ENCODE results near the gene GHR. TPM values are rescaled to one million over a fixed set of nuclear protein-coding genes. Genes with fewer than 3 reads are reported as not detected.

The GHR gene
- total RNA-seq, 2 donors from 2014 or later: 0.27 to 1.2 TPM

DNA sequence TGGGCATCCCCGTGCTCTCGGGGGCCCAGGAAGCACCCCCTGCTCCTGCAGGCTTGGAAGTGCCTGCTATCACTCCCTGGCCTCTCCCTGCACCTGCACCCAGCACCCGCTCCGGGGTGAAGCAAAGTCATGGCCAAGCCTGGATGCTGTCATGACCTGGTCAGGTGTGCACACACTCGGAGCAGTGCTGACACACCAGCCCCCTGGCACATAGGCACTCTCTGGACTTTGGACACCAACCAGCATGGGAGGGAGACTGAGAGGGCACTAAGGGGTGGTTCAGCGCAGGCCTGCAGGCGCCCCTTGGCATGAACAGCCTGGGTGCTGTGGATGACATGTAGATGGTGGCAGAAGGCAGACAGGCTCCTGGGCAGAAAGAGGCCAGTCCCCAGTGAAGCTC is 158.6 kb downstream of the GHR start:
- peaks cover 19% of the 10 kb centered on the region for H3K27me3 Mint-ChIP-seq (ENCODE audit: insufficient read depth)
- Histone ChIP-seq H3K36me3 (ENCODE audit: control insufficient read depth, insufficient read depth, low read length) (no peaks in the 10 kb centered on the region), H3K27me3 (ENCODE audit: control insufficient read depth, insufficient read depth, low read length, poor library complexity, severe bottlenecking) (peaks cover 13% of the 10 kb centered on the region), H3K4me1 (ENCODE audit: control insufficient read depth, insufficient read depth, low read length) (no peaks in the 10 kb centered on the region), H3K27ac (ENCODE audit: low read depth, low read length) (no peak overlapping the region), H3K9ac (ENCODE audit: extremely low read depth, low read length, poor library complexity, severe bottlenecking) (no peak overlapping the region), H3K9me3 (ENCODE audit: control insufficient read depth, low read length) (peaks cover 11% of the 10 kb centered on the region), H3K4me3 (ENCODE audit: low read length) (no peak overlapping the region)
- H3K9me3 Mint-ChIP-seq: peaks cover 4% of the 10 kb centered on the region
- peaks cover 7% of the 10 kb centered on the region for H3K4me1 Mint-ChIP-seq
- 90 to 96% methylated on average over 4 to 7 of the region's 7 CpGs for WGBS, 2 experiments (ENCODE audit: insufficient coverage in 1 of 2, insufficient read length in 1 of 2)
- H3K27ac Mint-ChIP-seq: no peak overlapping the region
- H3K36me3 Mint-ChIP-seq (ENCODE audit: low read depth): peaks cover 2% of the 10 kb centered on the region
- no peak for DNase-seq
- TF ChIP-seq, protein P1, sequence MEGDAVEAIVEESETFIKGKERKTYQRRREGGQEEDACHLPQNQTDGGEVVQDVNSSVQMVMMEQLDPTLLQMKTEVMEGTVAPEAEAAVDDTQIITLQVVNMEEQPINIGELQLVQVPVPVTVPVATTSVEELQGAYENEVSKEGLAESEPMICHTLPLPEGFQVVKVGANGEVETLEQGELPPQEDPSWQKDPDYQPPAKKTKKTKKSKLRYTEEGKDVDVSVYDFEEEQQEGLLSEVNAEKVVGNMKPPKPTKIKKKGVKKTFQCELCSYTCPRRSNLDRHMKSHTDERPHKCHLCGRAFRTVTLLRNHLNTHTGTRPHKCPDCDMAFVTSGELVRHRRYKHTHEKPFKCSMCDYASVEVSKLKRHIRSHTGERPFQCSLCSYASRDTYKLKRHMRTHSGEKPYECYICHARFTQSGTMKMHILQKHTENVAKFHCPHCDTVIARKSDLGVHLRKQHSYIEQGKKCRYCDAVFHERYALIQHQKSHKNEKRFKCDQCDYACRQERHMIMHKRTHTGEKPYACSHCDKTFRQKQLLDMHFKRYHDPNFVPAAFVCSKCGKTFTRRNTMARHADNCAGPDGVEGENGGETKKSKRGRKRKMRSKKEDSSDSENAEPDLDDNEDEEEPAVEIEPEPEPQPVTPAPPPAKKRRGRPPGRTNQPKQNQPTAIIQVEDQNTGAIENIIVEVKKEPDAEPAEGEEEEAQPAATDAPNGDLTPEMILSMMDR (conservative IDR thresholded peaks at IDR 0.05): no peak
- no peak overlapping the region for H3K4me3 Mint-ChIP-seq

DNA sequence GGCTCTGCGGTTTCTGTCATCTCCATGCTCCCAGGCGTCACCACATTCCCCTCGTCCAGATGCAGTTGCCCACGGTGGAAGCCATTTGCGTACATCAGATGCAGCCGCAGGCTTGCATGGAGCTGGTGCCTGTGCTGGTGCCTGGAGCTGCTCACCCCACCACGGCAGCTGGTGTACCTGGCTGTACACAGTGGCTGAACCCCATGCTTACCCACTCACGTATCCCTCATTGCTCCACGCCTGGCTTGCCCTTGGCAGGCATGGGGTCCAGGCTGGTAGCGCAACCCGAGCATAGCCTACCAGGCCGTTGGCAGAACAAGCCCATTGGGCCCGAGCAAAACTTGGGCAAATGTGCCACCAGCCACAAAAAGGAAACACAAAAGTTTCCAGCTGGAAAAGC is 159.5 kb downstream of the GHR start:
- H3K9me3 Mint-ChIP-seq: peaks cover 4% of the 10 kb centered on the region
- H3K36me3 Mint-ChIP-seq (ENCODE audit: low read depth): peaks cover 2% of the 10 kb centered on the region
- H3K4me3 ChIP-seq (ENCODE audit: low read length): no peak overlapping the region
- no peak overlapping the region for H3K9ac ChIP-seq (ENCODE audit: extremely low read depth, low read length, poor library complexity, severe bottlenecking)
- TF ChIP-seq, protein P1 (conservative IDR thresholded peaks at IDR 0.05): no peak
- no peaks in the 10 kb centered on the region for H3K4me1 ChIP-seq (ENCODE audit: control insufficient read depth, insufficient read depth, low read length)
- H3K27ac ChIP-seq (ENCODE audit: low read depth, low read length): no peak overlapping the region
- peaks cover 16% of the 10 kb centered on the region for H3K4me1 Mint-ChIP-seq
- peaks cover 11% of the 10 kb centered on the region for H3K9me3 ChIP-seq (ENCODE audit: control insufficient read depth, low read length)
- 93 to 98% methylated on average over 9 to 13 of the region's 13 CpGs for WGBS, 2 experiments (ENCODE audit: insufficient coverage in 1 of 2, insufficient read length in 1 of 2)
- DNase-seq: no peak
- peaks cover 13% of the 10 kb centered on the region for H3K27me3 ChIP-seq (ENCODE audit: control insufficient read depth, insufficient read depth, low read length, poor library complexity, severe bottlenecking)
- no peak overlapping the region for H3K4me3 Mint-ChIP-seq
- no peaks in the 10 kb centered on the region for H3K36me3 ChIP-seq (ENCODE audit: control insufficient read depth, insufficient read depth, low read length)
- no peak overlapping the region for H3K27ac Mint-ChIP-seq
- H3K27me3 Mint-ChIP-seq (ENCODE audit: insufficient read depth): peaks cover 16% of the 10 kb centered on the region

DNA sequence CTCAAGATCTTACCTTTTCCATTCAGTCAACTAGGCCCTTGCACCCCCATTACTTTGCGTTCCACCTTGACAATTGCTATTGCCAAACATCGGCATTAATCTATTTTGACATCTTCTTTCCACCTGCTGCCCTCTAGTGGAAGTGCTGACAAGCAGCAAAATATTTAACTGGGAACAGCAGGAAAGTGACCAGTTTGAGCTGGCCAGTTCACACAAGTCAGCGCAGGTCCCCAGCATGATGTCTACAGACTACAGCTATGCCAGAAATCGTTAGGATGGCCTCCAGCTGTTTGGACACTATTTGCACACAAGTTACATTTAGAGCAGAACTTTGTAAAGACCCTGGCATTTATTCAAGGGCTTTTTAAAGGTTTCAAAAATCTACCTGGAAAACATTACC is 160.1 kb downstream of the GHR start:
- DNase-seq: peak; percentile 85
- Histone ChIP-seq H3K9me3 (ENCODE audit: control insufficient read depth, low read length) (peaks cover 11% of the 10 kb centered on the region), H3K9ac (ENCODE audit: extremely low read depth, low read length, poor library complexity, severe bottlenecking) (no peak overlapping the region), H3K27ac (ENCODE audit: low read depth, low read length) (no peak overlapping the region), H3K4me1 (ENCODE audit: control insufficient read depth, insufficient read depth, low read length) (no peaks in the 10 kb centered on the region), H3K27me3 (ENCODE audit: control insufficient read depth, insufficient read depth, low read length, poor library complexity, severe bottlenecking) (peaks cover 13% of the 10 kb centered on the region), H3K36me3 (ENCODE audit: control insufficient read depth, insufficient read depth, low read length) (no peaks in the 10 kb centered on the region), H3K4me3 (ENCODE audit: low read length) (no peak overlapping the region)
- WGBS, 2 experiments (ENCODE audit: insufficient coverage in 1 of 2, insufficient read length in 1 of 2): 27 to 45% methylated on average over 4 of the region's 4 CpGs
- TF ChIP-seq, protein P1 (conservative IDR thresholded peaks at IDR 0.05): peak; percentile 89
- Mint-ChIP-seq H3K4me1 (peaks cover 20% of the 10 kb centered on the region), H3K27me3 (ENCODE audit: insufficient read depth) (peaks cover 16% of the 10 kb centered on the region), H3K4me3 (no peak overlapping the region), H3K36me3 (ENCODE audit: low read depth) (peaks cover 2% of the 10 kb centered on the region), H3K27ac (no peak overlapping the region), H3K9me3 (peaks cover 4% of the 10 kb centered on the region)
